HG02870 (cell line): ENCODE measurements around the gene MIPOL1.

Source experiments
- ATAC-seq: cut with Tn5 transposase; IDR thresholded peaks from one replicate; pipeline ENCODE4 v1.9.1; 2021; ENCODE audit warnings: mild to moderate bottlenecking, moderate library complexity; ENCODE audit not compliant: unreplicated experiment

Gene MIPOL1

GRCh38 chr14:37594238-37594970 lies 396.7 kb downstream of the MIPOL1 start:
- ATAC-seq: no peak

- ATAC-seq: peak; percentile 3
These were observed 397.5 kb downstream of the MIPOL1 start, which contains the start of the genes FOXA1 and TTC6 for GRCh38 chr14:37594971-37595808. Gene FOXA1 (minus strand): TSS chr14:37595249. CDS start chr14:37594972, 277 bp downstream. Gene TTC6 (plus strand): TSS chr14:37595629. CDS start chr14:37622065, 26,436 bp downstream.

GRCh38 chr14:37595809-37596621 lies 398.3 kb downstream of the MIPOL1 start:
- ATAC-seq: peak; percentile 75

GRCh38 chr14:37596790-37597472 lies 399.2 kb downstream of the MIPOL1 start:
- ATAC-seq: no peak

- no peak for ATAC-seq
These were observed 399.8 kb downstream of the MIPOL1 start for GRCh38 chr14:37597538-37597913.

- ATAC-seq: no peak
These were observed 400.4 kb downstream of the MIPOL1 start for GRCh38 chr14:37597914-37598746.

- ATAC-seq: no peak
These were observed 401.2 kb downstream of the MIPOL1 start for GRCh38 chr14:37598747-37599506.

GRCh38 chr14:37599507-37600368 lies 402.0 kb downstream of the MIPOL1 start:
- no peak for ATAC-seq

GRCh38 chr14:37600880-37601741 lies 403.4 kb downstream of the MIPOL1 start:
- no peak for ATAC-seq

- no peak for ATAC-seq
These were observed 404.1 kb downstream of the MIPOL1 start for GRCh38 chr14:37601865-37602264.
